Motor neuron (in vitro differentiated cells): ENCODE data around the gene TNFSF8. TPM values are rescaled to one million over a fixed set of nuclear protein-coding genes. Genes with fewer than 3 reads are reported as not detected.

Experiments used
- ATAC-seq, 8 experiments: fragments of 200-7000 bp; cut with Tn5 transposase; replicated peaks in 6 of 8; 2 replicates each; pipeline ENCODE4 v1.8.0; 2021; ENCODE audit warnings: mild to moderate bottlenecking in 8 of 8, moderate library complexity in 8 of 8
- H3K27ac ChIP-seq, 2 donors: fragments of 250-450 bp; sonication (Bioruptor Pico); 2 replicates each; pipeline ENCODE4 v1.9.0; 2021; ENCODE audit warnings: antibody characterized with exemption in 2 of 2, mild to moderate bottlenecking in 2 of 2, moderate library complexity in 1 of 2
- H3K4me1 ChIP-seq, 2 donors: fragments of 250-450 bp; sonication (Bioruptor Pico); replicated peaks in 1 of 2; 2 replicates each; pipeline ENCODE4 v1.6.1; 2021; ENCODE audit warnings: antibody characterized with exemption in 2 of 2, mild to moderate bottlenecking in 2 of 2, moderate library complexity in 1 of 2
- H3K4me3 ChIP-seq, 5 donors: fragments of 250-450 bp; sonication (Bioruptor Pico); 2 replicates each; pipeline ENCODE4 v1.9.0; 2021; ENCODE audit warnings: antibody characterized with exemption in 5 of 5, mild to moderate bottlenecking in 5 of 5, moderate library complexity in 4 of 5
- WGBS, 10 experiments: fragments of 450-650 bp; shearing (Covaris generic); methylation state at CpG; one replicate each; pipeline ENCODE4 v1.0.0; 2022; 5-methylcytosine and 5-hydroxymethylcytosine counted together
- in situ Hi-C, 9 experiments: fragments of 400-800 bp; cut with MboI; loops; one replicate each; pipeline ENCODE4 v1.15.0; 2021; ENCODE audit warnings: low sequenced_read_pairs in 9 of 9, low pct_unique_long_range_greater_than_20kb in 2 of 9; ENCODE audit not compliant: unreplicated experiment in 9 of 9
- total RNA-seq, 8 experiments: library from RNA; unstranded; fragments of 300-600 nt; gene quantifications; 2 replicates each; pipeline versions ENCODE4 v1.2.3 to v1.2.4, GENCODE V29; 2022

TNFSF8 gene
- total RNA-seq, 8 experiments from 2014 or later: 0.21 to 0.87 (median 0.46) TPM; not detected in 3

GRCh38 chr9:114853071-114853855 lies 77.1 kb downstream of the TNFSF8 start:
- Histone ChIP-seq H3K4me1 (no peaks in the 10 kb centered on the region), H3K4me3 (no peak overlapping the region), H3K27ac (no peak overlapping the region)
- ATAC-seq: no peak
- WGBS, 10 experiments: 30 to 92% (median 71%) methylated on average over 1 to 3 of the region's 3 CpGs; no CpG with 5 or more reads in 2 of the 10 experiments
- in situ Hi-C loops: no loop called here

- Histone ChIP-seq H3K4me3 (no peak overlapping the region), H3K4me1 (no peaks in the 10 kb centered on the region), H3K27ac (no peak overlapping the region)
- in situ Hi-C loops: no loop called here
- peak in 2 of 8 experiments; percentile 23 to 61 for ATAC-seq
- WGBS, 10 experiments: 60 to 100% (median 92%) methylated on average over 1 to 2 of the region's 4 CpGs; no CpG with 5 or more reads in 2 of the 10 experiments
Observed at GRCh38 chr9:114852050-114852594, 78.3 kb downstream of the TNFSF8 start.

GRCh38 chr9:114851306-114851705 lies 79.1 kb downstream of the TNFSF8 start:
- in situ Hi-C loops: no loop called here
- H3K27ac ChIP-seq: no peak overlapping the region
- no peak for ATAC-seq
- no peaks in the 10 kb centered on the region for H3K4me1 ChIP-seq
- 60 to 71% (median 68%) methylated on average over 1 to 3 of the region's 3 CpGs; no CpG with 5 or more reads in 6 of the 10 experiments for WGBS, 10 experiments
- no peak overlapping the region for H3K4me3 ChIP-seq

Other genes starting within 250 kb of the TNFSF8 start
- not detected for gene TEX48, start 248.4 kb downstream of the TNFSF8 start, total RNA-seq
- gene TNFSF15, start 124.6 kb downstream of the TNFSF8 start, total RNA-seq: 1 to 10 TPM in 1 of 8 experiments, under 1 TPM in 6, not detected in 1; 0.13 to 4.1 (median 0.43) TPM
- gene TNC, start 187.6 kb upstream of the TNFSF8 start, total RNA-seq: 10 to 100 TPM in 1 of 8 experiments, 1 to 10 TPM in 6, under 1 TPM in 1; 0.10 to 95.8 (median 2.6) TPM